NOMO-1 treated with dmso at 0.1 percent for 144 hours (cell line): ENCODE data around the gene ARL6IP4.

Experiments
- DNase-seq: peaks from one replicate; lab custom pipeline; 2025; ENCODE audit not compliant: unreplicated experiment; lab: John Stamatoyannopoulos, UW

ARL6IP4 gene

DNA sequence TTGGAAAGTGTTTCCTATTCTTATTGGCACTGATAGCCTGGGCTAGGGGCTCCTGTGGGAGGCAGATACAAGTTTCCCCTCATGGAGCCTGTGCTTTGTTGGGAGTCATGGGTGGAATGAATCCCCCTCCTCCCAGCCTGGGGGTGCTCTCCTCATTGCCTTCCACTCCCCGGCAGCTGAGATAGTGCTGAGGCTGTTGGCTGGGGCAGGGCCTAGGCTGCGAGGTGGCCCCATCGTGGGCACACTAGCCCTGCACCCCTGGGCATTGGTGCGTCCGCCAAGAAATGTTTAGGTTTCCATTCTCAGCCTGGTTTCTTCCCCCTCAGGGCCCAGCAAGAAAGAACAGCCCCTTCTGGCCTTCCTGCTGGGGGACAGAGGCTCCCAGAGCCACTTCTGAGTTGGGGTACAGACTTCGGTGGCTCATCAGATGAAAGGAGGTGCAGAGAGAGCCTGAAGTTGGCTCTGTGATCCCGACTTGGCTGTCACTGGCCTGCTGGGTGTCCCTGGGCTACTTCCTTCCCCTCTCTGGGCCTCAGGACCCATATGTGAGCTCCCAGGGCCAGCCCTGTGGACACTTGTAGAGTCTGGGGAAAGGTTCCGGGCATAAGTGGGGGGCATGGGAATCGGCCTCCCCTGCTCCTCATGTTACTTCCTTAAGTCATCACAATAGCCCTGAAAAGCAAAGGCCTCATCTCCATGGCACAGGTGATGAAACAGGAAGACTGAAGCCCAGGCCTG, 2.7 kb upstream of the ARL6IP4 start:
- DNase-seq, result no peak

DNA sequence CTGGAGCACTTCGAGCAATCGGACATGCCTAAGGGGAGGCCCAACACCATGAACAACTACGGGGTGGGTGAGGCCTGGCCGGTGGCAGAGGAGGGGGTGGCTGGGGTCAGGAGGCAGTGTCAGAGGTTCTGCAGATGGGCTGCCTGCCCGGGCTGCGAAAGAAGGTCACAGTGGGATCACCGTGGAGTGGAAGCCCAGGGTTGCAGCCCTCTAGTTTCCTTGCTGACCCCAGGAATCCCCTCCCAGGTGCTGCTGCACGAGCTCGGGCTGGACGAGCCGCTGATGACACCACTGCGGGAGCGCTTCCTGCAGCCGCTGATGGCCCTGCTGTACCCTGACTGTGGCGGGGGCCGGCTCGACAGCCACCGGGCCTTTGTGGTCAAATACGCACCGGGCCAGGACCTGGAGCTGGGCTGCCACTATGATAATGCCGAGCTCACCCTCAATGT, 1.9 kb upstream of the ARL6IP4 start:
- no peak for DNase-seq

- DNase-seq, result no peak
Observed at GRCh38 chr12:122979001-122979907, 1.2 kb upstream of the ARL6IP4 start.

DNA sequence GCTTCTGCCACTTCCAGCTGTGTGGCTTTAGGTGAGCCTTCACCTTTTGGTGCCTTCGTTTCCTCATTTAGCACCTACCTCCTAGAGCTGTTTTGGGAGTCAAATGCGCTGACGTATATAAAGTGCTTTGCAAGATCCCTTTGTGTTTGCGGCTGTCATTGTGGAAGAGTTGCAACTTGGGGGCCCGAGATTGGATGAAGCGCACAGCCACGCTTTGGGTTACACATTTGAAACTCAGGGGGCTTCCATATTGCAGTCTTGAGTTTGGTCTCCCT, 636 bp upstream of the ARL6IP4 start:
- no peak for DNase-seq

DNA sequence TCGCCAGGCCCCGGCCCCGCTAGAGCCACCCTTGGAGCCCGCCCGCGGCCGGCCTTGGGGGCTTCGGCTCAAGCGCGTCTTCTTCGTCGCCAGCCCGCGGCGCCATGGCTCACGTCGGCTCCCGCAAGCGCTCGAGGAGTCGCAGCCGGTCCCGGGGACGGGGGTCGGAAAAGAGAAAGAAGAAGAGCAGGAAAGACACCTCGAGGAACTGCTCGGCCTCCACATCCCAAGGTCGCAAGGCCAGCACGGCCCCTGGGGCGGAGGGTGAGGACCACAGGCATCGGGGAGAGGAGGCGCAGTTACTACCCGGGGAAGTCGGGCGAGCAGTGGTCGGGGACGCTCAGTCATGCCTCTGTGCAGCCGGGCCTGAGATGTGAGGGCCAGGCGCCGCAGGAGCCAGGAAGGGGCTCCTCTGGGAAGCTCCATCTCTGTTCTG, 573 bp downstream of the ARL6IP4 start:
- DNase-seq, result no peak

- DNase-seq, result no peak
Observed at GRCh38 chr12:122981587-122982476, 1.4 kb downstream of the ARL6IP4 start.

DNA sequence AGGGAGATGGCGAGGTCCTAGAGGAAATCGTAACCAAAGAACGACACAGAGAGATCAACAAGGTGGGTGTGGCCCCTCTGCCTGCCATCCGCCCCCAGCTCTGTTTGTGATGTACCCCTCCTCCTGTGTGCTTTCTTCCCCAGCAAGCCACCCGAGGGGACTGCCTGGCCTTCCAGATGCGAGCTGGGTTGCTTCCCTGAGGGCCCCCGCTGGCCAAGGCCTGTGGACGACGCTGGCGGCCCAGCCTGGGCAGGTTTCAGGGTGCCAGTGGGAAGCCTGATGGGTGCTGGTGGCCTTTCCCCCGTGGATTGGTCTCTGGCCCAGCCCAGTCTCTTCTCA, 2.0 kb downstream of the ARL6IP4 start:
- no peak for DNase-seq

GRCh38 chr12:122982963-122983788, 2.7 kb downstream of the ARL6IP4 start:
- DNase-seq, result no peak

DNA sequence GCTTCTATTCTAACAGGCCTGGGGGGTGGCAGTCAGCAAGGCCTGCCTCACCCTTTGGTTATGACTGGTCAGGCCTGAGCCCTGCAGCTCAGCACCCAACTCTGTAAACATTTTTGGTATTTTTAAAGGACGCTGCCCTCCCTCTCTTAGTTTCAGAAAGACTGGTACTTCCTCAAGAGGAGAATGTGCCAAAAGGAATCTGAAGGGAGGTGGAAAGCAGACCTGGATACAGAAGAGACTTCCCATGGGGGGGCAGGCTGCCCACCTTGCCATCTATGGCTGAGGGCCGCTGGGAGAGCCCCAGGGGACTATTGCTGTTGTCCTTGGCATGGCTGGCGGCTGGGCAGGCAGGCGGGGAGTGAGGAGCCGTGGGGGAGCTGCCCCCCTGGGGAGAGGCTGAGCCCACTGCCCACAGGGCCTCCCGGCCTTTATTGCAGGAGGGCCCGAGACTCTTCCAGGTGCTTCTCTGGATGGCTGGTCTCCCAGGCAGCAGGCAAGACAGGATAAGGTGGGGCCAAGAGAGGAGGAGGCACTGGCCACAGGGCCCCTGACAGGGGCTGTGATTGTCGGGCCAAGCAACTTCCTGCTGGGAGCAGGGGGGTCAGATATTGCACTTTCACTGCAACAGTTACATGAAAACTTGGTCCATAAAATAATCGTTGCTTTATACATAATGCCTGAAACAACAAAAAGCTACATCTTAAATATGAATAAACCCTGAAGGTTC, 3.5 kb downstream of the ARL6IP4 start:
- DNase-seq, result peak; percentile 28

- no peak for DNase-seq
Observed at GRCh38 chr12:122984612-122985337, 4.3 kb downstream of the ARL6IP4 start.

GRCh38 chr12:122985338-122986257, 5.1 kb downstream of the ARL6IP4 start:
- DNase-seq, result no peak

- DNase-seq, result no peak
Observed at GRCh38 chr12:122986258-122986871, 5.9 kb downstream of the ARL6IP4 start.

- DNase-seq, result no peak
Observed at GRCh38 chr12:122987086-122987951, 6.8 kb downstream of the ARL6IP4 start.

DNA sequence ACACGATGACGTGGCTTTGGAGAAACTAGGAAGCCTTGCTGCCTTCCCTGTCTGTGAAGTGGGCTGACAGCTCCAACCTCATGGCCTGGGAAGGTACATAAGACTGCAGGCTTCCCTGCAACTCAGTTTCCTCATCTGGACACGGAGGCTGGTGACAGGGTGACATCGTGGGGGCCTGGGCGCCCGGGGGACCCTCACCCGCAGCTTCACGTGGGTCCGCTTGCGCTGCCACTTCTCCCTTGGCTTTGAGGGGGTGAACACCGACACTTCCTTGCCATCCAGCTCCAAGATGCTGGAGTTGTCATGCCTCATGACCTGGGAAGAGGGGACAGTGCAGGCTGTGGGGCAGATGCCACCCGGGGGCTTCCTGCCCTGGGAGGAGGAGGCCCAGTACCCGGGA, 7.6 kb downstream of the ARL6IP4 start:
- no peak for DNase-seq

GRCh38 chr12:122988612-122989212, 8.2 kb downstream of the ARL6IP4 start:
- no peak for DNase-seq

DNA sequence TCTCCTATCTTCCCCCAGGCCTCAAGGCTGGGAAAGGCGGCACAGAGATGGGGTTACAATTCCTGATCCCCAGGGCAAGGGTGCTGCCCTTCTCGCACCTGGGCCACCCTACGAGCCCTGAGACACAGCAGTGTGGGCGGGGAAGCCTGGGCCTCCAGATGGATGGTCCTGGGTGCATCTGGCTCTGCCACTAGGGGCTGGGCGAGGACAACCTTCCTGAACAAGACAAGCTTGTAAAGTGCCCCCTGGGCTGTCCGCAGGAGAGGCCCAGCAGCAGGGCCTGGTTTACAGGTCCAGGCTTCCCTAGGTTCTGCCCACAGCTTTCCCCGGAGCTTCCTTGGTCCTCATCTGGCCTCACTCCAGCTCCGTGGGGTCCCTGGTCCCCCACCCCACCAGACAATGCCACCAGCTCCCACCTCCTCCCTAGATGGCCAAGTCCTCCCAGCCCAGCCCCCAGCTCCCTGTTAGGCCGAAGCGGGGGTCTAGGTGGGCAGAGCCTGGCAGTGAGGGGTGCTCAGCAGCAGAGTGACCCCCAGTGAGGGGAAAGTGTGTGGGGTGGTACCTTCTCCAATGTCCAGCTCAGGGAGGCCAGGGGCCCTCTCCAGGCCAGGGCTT, 8.9 kb downstream of the ARL6IP4 start:
- DNase-seq, result no peak
